ENCODE results near the gene DCAF15.

Gene DCAF15

GRCh38 chr19:13930402-13930801 is 21.9 kb upstream of the DCAF15 start:
- DNase-seq = no peak

GRCh38 chr19:13931391-13932148 is 20.7 kb upstream of the DCAF15 start:
- DNase-seq = no peak

- DNase-seq = no peak
Measured at GRCh38 chr19:13932149-13932637, 20.1 kb upstream of the DCAF15 start.

- no peak for DNase-seq
Measured at GRCh38 chr19:13932911-13933393, 19.4 kb upstream of the DCAF15 start.

GRCh38 chr19:13934785-13935109 is 17.6 kb upstream of the DCAF15 start:
- DNase-seq = no peak

GRCh38 chr19:13935765-13936510 is 16.4 kb upstream of the DCAF15 start:
- peak in 1 of 2 experiments; percentile 16 for DNase-seq

GRCh38 chr19:13937479-13938300 is 14.6 kb upstream of the DCAF15 start:
- peak; percentile 42 to 66 for DNase-seq

GRCh38 chr19:13938301-13939064 is 13.8 kb upstream of the DCAF15 start, which contains the start of gene PODNL1:
TSS of gene PODNL1 (minus strand) at chr19:13938417. CDS start at chr19:13938181, 236 bp downstream.
- peak in 1 of 2 experiments; percentile 46 for DNase-seq

GRCh38 chr19:13942023-13942684 is 10.2 kb upstream of the DCAF15 start:
- DNase-seq = no peak

- no peak for DNase-seq
Measured at GRCh38 chr19:13946414-13946813, 5.9 kb upstream of the DCAF15 start.

GRCh38 chr19:13951043-13951442 is 1.3 kb upstream of the DCAF15 start:
- no peak for DNase-seq

- DNase-seq = no peak
Measured at GRCh38 chr19:13951799-13952153, 533 bp upstream of the DCAF15 start.

- DNase-seq = no peak
Measured at GRCh38 chr19:13952931-13953531, 722 bp downstream of the DCAF15 start.

GRCh38 chr19:13954185-13954584 is 1.9 kb downstream of the DCAF15 start:
- DNase-seq = no peak

- DNase-seq = no peak
Measured at GRCh38 chr19:13955662-13956364, 3.5 kb downstream of the DCAF15 start.

GRCh38 chr19:13956365-13956744 is 4.0 kb downstream of the DCAF15 start:
- no peak for DNase-seq

- DNase-seq = no peak
Measured at GRCh38 chr19:13957051-13957450, 4.7 kb downstream of the DCAF15 start.

- DNase-seq = no peak
Measured at GRCh38 chr19:13958043-13958442, 5.7 kb downstream of the DCAF15 start.

- DNase-seq = no peak
Measured at GRCh38 chr19:13959141-13959961, 7.0 kb downstream of the DCAF15 start.
